HCT116 (cell line): ENCODE results near the gene BLACAT1. TPM values are rescaled to one million over a fixed set of nuclear protein-coding genes. Genes with fewer than 3 reads are reported as not detected.
A peak's percentile ranks its signal among the peaks of the same experiment; 100 is the strongest.

Experiments used
- ATAC-seq: fragments of 200-7000 bp; cut with Tn5 transposase; 2 replicates; pipeline ENCODE4 v1.9.1; 2020; ENCODE audit warnings: mild to moderate bottlenecking, moderate library complexity
- BruUV-seq: library from RNA; stranded (reverse); fragments of 400-500 nt; replicated peaks from 2 replicates; lab custom pipeline; 2021; lab: Mats Ljungman, UMichigan
- CTCF ChIA-PET: fragments of 300-600 bp; sonication (Branson Sonifier 250); formaldehyde crosslinking; loops from one replicate; lab custom pipeline; 2021; ENCODE audit warnings: antibody characterized with exemption; lab: Charles Lee
- POLR2A ChIA-PET: fragments of 300-600, 350-600 bp; sonication (Branson Sonifier 250); formaldehyde crosslinking; loops from one replicate; lab custom pipeline; 2021; ENCODE audit warnings: antibody characterized with exemption; lab: Charles Lee
- RAD21 ChIA-PET, 2 experiments: fragments of 300-600 bp; sonication (Branson Sonifier 250); formaldehyde crosslinking; loops; one replicate each; lab custom pipeline; 2023; ENCODE audit warnings: low total read pairs in 2 of 2; ENCODE audit not compliant: uncharacterized antibody in 2 of 2, unreplicated experiment in 2 of 2, low non-redundant PET in 1 of 2; lab: Charles Lee
- DNase-seq: peaks from one replicate; pipeline ENCODE4 v3.0.0-alpha.2; 2010; ENCODE audit warnings: low read depth, low spot score
- H2AFZ ChIP-seq: fragments of 200-600 bp; shearing (Covaris generic), sonication (generic); 2 replicates; pipeline ENCODE4 v1.6.1; 2017; ENCODE audit warnings: low read depth, mixed run types, mixed read lengths, antibody characterized with exemption, low read length; ENCODE audit not compliant: poor library complexity, severe bottlenecking
- H3K27ac ChIP-seq: 2 replicates; pipeline ENCODE4 v1.5.1; 2012; ENCODE audit warnings: low read depth, low read length
- H3K27me3 ChIP-seq: fragments of 200-600 bp; sonication (generic); 2 replicates; pipeline ENCODE4 v1.6.1; 2016; ENCODE audit warnings: mixed run types, low read length, mixed read lengths; ENCODE audit not compliant: insufficient read depth
- H3K36me3 ChIP-seq, 2 experiments: fragments of 200-500 bp in 1 of 2; fragments of 200-600 bp in 1 of 2; sonication (Bioruptor generic) in 1 of 2; sonication (generic) in 1 of 2; 2 replicates each; pipeline versions ENCODE4 v1.5.1 to v1.6.1; 2014 to 2016; ENCODE audit warnings: low read length in 2 of 2, inconsistent platforms in 1 of 2, mixed read lengths in 1 of 2, mixed run types in 1 of 2; ENCODE audit not compliant: insufficient read depth in 2 of 2, control insufficient read depth in 1 of 2
- H3K4me1 ChIP-seq, 2 experiments: fragments of 200-600 bp in 1 of 2; sonication (generic) in 1 of 2; 2 replicates each; pipeline versions ENCODE4 v1.5.1 to v1.6.1; 2012 to 2017; ENCODE audit warnings: low read length in 2 of 2, inconsistent platforms in 1 of 2, mild to moderate bottlenecking in 1 of 2, mixed read lengths in 1 of 2, mixed run types in 1 of 2, moderate library complexity in 1 of 2; ENCODE audit not compliant: insufficient read depth in 2 of 2, control insufficient read depth in 1 of 2
- H3K4me2 ChIP-seq: fragments of 200-600 bp; sonication (generic); 2 replicates; pipeline ENCODE4 v1.6.1; 2017; ENCODE audit warnings: mixed run types, low read length, mixed read lengths
- H3K4me3 ChIP-seq, 2 experiments: fragments of 200-600 bp in 1 of 2; sonication (generic) in 1 of 2; replicated peaks in 1 of 2; 2 replicates each; pipeline ENCODE4 v1.5.1; 2011 to 2016; ENCODE audit warnings: low read length in 2 of 2, control low read depth in 1 of 2, low read depth in 1 of 2, mild to moderate bottlenecking in 1 of 2, mixed read lengths in 1 of 2, mixed run types in 1 of 2
- H3K79me2 ChIP-seq: fragments of 200-600 bp; sonication (generic); 2 replicates; pipeline ENCODE4 v1.6.1; 2017; ENCODE audit warnings: mild to moderate bottlenecking, mixed run types, low read length, moderate library complexity, mixed read lengths; ENCODE audit not compliant: insufficient read depth
- H3K9ac ChIP-seq: fragments of 200-600 bp; sonication (generic); 2 replicates; pipeline ENCODE4 v1.6.1; 2016; ENCODE audit warnings: low read length, mixed read lengths
- H3K9me2 ChIP-seq: fragments of 200-600 bp; sonication (generic), shearing (Covaris generic); 2 replicates; pipeline ENCODE4 v1.6.1; 2017; ENCODE audit warnings: mixed run types, mild to moderate bottlenecking, moderate library complexity; ENCODE audit not compliant: insufficient read depth
- H3K9me3 ChIP-seq, 2 experiments: fragments of 200-500 bp in 1 of 2; fragments of 200-600 bp in 1 of 2; sonication (Bioruptor generic) in 1 of 2; sonication (generic) in 1 of 2; 2 replicates each; pipeline ENCODE4 v1.6.1; 2014 to 2017; ENCODE audit warnings: low read length in 2 of 2, mixed read lengths in 2 of 2, inconsistent platforms in 1 of 2, low read depth in 1 of 2, mild to moderate bottlenecking in 1 of 2, mixed run types in 1 of 2, moderate library complexity in 1 of 2; ENCODE audit not compliant: control insufficient read depth in 1 of 2, insufficient read depth in 1 of 2
- H4K20me1 ChIP-seq: fragments of 200-600 bp; sonication (generic), shearing (Covaris generic); 2 replicates; pipeline ENCODE4 v1.6.1; 2017; ENCODE audit warnings: mixed run types, mild to moderate bottlenecking, moderate library complexity; ENCODE audit not compliant: insufficient read depth
- CEBPB ChIP-seq: IDR thresholded peaks from 2 replicates; pipeline ENCODE4 v1.6.1; 2012; ENCODE audit warnings: low read depth
- ELF1 ChIP-seq: IDR thresholded peaks from 2 replicates; pipeline ENCODE4 v1.6.1; 2012; ENCODE audit warnings: low read depth, borderline replicate concordance
- EZH2phosphoT487 ChIP-seq: fragments of 200-600 bp; IDR thresholded peaks from 2 replicates; pipeline ENCODE4 v1.6.1; 2018; ENCODE audit warnings: antibody characterized with exemption, borderline replicate concordance
- JUND ChIP-seq: IDR thresholded peaks from 2 replicates; pipeline ENCODE4 v1.6.1; 2012
- MAX ChIP-seq: IDR thresholded peaks from 2 replicates; pipeline ENCODE4 v1.6.1; 2012
- SP1 ChIP-seq: IDR thresholded peaks from 2 replicates; pipeline ENCODE4 v1.6.1; 2012; ENCODE audit warnings: low read depth
- ZBTB33 ChIP-seq: IDR thresholded peaks from 2 replicates; pipeline ENCODE4 v1.6.1; 2011; ENCODE audit warnings: mild to moderate bottlenecking, low read length, moderate library complexity; ENCODE audit not compliant: insufficient replicate concordance; ENCODE audit errors: extremely low read depth
- ZFX ChIP-seq: fragments of 450-650 bp; IDR thresholded peaks from 2 replicates; pipeline ENCODE4 v1.6.1; 2017
- intact Hi-C: fragments of 100-400 bp; cut with micrococcal nuclease; formaldehyde crosslinking; loops from 2 replicates; pipeline ENCODE4 v1.10.0; 2022
- total RNA-seq: library from RNA; stranded (reverse); gene quantifications from one replicate; pipeline ENCODE4 v1.2.1, GENCODE V29; 2021; ENCODE audit not compliant: unreplicated experiment
- TF ChIP-seq, protein P1 (sequence below), 3 experiments: fragments of 200-600 bp in 1 of 3; sonication (generic) in 1 of 3; IDR thresholded peaks in 2 of 3; conservative IDR thresholded peaks in 1 of 3; 2 replicates each; pipeline ENCODE4 v1.5.1; 2012 to 2017; ENCODE audit warnings: low read depth in 2 of 3, low read length in 2 of 3, antibody characterized with exemption in 1 of 3, borderline replicate concordance in 1 of 3, control low read depth in 1 of 3, mild to moderate bottlenecking in 1 of 3, mixed read lengths in 1 of 3, mixed run types in 1 of 3, moderate library complexity in 1 of 3; ENCODE audit not compliant: insufficient read depth in 1 of 3

BLACAT1 gene
- total RNA-seq, 1 experiment from 2014 or later = 3.9 TPM

- Histone ChIP-seq H3K4me2 (peak overlapping the region; percentile 8; the same call in 1 of the 2 replicates), H3K79me2 (no peaks in the 10 kb centered on the region), H3K9me3 (no peaks in the 10 kb centered on the region), H3K9ac (no peak overlapping the region), H3K27ac (no peak overlapping the region), H2AFZ (no peak overlapping the region), H3K36me3 (no peaks in the 10 kb centered on the region), H4K20me1 (no peaks in the 10 kb centered on the region), H3K4me3 (no peak overlapping the region), H3K4me1 (peaks cover 25 to 61% of the 10 kb centered on the region in 2 experiments), H3K27me3 (0 out of 2 replicates have a peak, but pooled peaks cover 3% of the 10 kb centered on the region), H3K9me2 (no peaks in the 10 kb centered on the region)
- TF ChIP-seq ELF1 = no peak
- no peak for TF ChIP-seq SP1
- TF ChIP-seq, protein P1, sequence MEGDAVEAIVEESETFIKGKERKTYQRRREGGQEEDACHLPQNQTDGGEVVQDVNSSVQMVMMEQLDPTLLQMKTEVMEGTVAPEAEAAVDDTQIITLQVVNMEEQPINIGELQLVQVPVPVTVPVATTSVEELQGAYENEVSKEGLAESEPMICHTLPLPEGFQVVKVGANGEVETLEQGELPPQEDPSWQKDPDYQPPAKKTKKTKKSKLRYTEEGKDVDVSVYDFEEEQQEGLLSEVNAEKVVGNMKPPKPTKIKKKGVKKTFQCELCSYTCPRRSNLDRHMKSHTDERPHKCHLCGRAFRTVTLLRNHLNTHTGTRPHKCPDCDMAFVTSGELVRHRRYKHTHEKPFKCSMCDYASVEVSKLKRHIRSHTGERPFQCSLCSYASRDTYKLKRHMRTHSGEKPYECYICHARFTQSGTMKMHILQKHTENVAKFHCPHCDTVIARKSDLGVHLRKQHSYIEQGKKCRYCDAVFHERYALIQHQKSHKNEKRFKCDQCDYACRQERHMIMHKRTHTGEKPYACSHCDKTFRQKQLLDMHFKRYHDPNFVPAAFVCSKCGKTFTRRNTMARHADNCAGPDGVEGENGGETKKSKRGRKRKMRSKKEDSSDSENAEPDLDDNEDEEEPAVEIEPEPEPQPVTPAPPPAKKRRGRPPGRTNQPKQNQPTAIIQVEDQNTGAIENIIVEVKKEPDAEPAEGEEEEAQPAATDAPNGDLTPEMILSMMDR (IDR thresholded peaks at IDR 0.05 in 2 of 3, conservative IDR thresholded peaks at IDR 0.05 in 1 of 3; ENCODE audit: borderline replicate concordance in 1 of 3, insufficient read depth in 1 of 3, low read depth in 2 of 3, low read length in 2 of 3) = no peak
- CTCF ChIA-PET = interaction anchor here (1.1 kb wide), 1 partner anchor 31 kb away, joined by 3 read pairs; no protein-coding TSS in a partner anchor
- POLR2A ChIA-PET = no interaction called here
- ATAC-seq = no peak
- no TSS peak for BruUV-seq
- intact Hi-C loops = no loop called here
- DNase-seq = no peak
- RAD21 ChIA-PET = no interaction called here
Observed at GRCh38 chr1:205454903-205455335, 926 bp downstream of the BLACAT1 start.

- ChIA-PET CTCF (interaction anchor here (0.8 kb wide), 1 partner anchor 32 kb away, joined by 3 read pairs; no protein-coding TSS in a partner anchor), RAD21 (no interaction called here), POLR2A (no interaction called here)
- intact Hi-C loops = no loop called here
- H3K27ac ChIP-seq = no peak overlapping the region
- no peaks in the 10 kb centered on the region for H3K9me3 ChIP-seq
- no peaks in the 10 kb centered on the region for H3K36me3 ChIP-seq
- H3K79me2 ChIP-seq = peaks cover 13% of the 10 kb centered on the region
- no peak overlapping the region for H3K4me3 ChIP-seq
- no peak overlapping the region for H2AFZ ChIP-seq
- H3K9me2 ChIP-seq = no peaks in the 10 kb centered on the region
- ATAC-seq (no peak), DNase-seq (no peak)
- H4K20me1 ChIP-seq = no peaks in the 10 kb centered on the region
- peaks cover 34 to 74% of the 10 kb centered on the region in 2 experiments for H3K4me1 ChIP-seq
- H3K4me2 ChIP-seq = no peak overlapping the region; the same call in 1 of the 2 replicates
- H3K9ac ChIP-seq = no peak overlapping the region
- no peak for TF ChIP-seq MAX
- TF ChIP-seq JUND = no peak
- no peak for TF ChIP-seq ELF1
- TF ChIP-seq SP1 = no peak
- TF ChIP-seq EZH2phosphoT487 = no peak
- TF ChIP-seq, protein P1 (IDR thresholded peaks at IDR 0.05 in 2 of 3, conservative IDR thresholded peaks at IDR 0.05 in 1 of 3; ENCODE audit: borderline replicate concordance in 1 of 3, insufficient read depth in 1 of 3, low read depth in 2 of 3, low read length in 2 of 3) = no peak
- TF ChIP-seq ZFX = no peak
- TF ChIP-seq ZBTB33 = no peak
- TF ChIP-seq CEBPB = no peak
- H3K27me3 ChIP-seq = 0 out of 2 replicates have a peak, but pooled peaks cover 3% of the 10 kb centered on the region
- BruUV-seq = no TSS peak
Observed at GRCh38 chr1:205453466-205453865, 2.4 kb downstream of the BLACAT1 start.
